Activated CD4-positive, alpha-beta T cell treated with anti-CD3 and anti-CD28 coated beads, Interleukin-10, Interleukin-2, amounts not matched to agents 100 ng/mL and 50 ng/mL, durations not matched to agents 16 hours and 8 hours (primary cell): ENCODE results near the gene TMC4.

Source experiments
- DNase-seq: peaks from one replicate; pipeline ENCODE4 v3.0.0-alpha.2; 2020

The TMC4 gene

DNA sequence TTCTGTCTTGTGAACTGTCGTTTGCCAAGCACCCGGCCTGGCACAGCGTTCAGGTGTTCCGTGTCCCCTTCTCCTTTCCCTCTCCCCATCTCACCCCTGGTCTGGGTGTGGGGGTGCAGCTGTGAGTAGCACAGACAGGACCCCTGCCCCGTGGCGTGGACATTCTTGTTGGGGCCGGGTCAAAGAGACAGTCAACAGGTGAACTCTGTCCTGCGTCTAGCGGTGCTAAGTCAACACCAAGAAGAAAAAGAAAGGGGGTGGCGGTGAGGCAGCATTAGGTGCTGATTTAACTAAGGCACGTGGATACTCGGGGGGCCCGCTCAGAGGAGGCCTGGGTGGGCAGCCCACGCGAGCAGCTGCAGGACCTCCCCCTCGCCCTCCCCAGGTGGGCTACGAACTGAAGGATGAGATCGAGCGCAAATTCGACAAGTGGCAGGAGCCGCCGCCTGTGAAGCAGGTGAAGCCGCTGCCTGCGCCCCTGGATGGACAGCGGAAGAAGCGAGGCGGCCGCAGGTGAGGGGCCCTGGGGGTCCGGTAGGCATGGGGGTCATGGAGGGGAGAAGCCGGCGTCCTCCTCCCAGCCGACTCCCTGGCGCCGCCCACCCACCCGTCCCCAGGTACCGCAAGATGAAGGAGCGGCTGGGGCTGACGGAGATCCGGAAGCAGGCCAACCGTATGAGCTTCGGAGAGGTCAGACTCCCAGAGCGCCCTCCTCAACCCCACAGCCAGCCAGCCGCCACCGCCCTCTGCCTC is 45.1 kb downstream of the TMC4 start:
- DNase-seq, result no peak

DNA sequence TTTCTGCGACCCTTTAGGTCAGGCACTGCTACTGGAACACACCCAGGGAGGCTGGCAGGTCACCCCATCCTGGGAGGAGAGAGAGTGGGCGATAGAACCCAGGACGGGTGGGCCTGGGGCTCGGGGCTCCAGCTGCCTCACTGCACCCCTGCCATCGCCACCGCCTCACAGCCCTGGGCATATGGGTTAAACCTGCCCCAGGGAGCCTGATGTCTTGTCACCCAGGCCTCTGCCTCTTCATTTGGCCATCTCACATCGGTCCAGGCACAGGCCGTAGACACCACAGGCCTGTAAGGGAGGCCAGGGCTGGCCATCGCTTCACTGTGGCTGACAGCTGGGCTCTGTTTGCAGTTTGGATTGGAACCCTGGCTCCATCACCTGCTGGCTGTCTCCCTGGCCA is 47.2 kb downstream of the TMC4 start:
- no peak for DNase-seq

DNA sequence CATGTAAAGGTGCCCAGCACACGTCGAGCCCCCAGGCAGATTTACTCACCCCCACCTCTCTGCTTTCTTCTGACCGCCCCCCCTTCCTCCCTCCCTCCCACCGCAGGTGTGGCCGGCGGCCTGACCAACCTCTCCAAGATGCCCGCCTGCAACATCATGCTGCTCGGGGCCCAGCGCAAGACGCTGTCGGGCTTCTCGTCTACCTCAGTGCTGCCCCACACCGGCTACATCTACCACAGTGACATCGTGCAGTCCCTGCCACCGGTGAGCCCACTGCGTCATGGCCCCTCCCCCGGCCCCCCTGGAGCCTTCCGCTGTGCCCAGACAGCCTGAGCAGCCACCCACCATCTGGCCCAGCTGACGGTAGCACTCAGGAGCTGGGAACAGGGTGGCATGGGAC is 48.6 kb downstream of the TMC4 start:
- no peak for DNase-seq

DNA sequence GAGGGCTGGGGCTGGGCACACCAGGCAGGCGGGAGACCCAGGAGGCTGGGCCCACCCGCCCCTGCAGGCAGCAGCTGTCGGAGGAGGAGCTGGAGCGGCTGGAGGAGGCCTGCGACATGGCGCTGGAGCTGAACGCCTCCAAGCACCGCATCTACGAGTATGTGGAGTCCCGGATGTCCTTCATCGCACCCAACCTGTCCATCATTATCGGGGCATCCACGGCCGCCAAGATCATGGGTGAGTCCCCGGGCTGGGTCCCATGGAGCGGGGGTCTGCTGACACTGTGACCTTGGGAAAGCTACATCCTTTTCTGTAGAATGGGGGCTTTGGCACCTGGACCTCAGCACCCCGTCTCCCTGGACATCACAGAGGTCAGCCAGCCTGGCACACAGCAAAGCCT is 49.3 kb downstream of the TMC4 start:
- DNase-seq, result no peak

DNA sequence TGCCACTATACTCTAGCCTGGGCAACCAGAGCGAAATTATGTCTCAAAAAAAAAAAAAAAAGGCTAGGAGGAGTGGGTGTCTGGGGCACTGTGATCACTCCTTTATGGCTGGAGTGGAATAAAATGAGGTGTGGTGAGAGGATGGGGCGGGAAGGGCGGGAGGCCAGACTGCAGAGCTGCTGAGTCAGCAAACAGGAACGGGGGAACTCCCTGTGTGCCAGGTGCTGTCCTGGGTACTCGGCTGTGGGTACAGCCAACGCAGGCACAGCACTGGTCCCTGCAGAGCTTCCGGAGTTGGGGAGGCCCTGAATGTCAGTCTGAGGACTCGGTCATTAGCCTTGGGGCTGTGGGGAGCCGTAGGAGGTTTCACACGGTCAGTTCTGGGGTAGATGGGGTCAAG is 51.7 kb downstream of the TMC4 start:
- no peak for DNase-seq

DNA sequence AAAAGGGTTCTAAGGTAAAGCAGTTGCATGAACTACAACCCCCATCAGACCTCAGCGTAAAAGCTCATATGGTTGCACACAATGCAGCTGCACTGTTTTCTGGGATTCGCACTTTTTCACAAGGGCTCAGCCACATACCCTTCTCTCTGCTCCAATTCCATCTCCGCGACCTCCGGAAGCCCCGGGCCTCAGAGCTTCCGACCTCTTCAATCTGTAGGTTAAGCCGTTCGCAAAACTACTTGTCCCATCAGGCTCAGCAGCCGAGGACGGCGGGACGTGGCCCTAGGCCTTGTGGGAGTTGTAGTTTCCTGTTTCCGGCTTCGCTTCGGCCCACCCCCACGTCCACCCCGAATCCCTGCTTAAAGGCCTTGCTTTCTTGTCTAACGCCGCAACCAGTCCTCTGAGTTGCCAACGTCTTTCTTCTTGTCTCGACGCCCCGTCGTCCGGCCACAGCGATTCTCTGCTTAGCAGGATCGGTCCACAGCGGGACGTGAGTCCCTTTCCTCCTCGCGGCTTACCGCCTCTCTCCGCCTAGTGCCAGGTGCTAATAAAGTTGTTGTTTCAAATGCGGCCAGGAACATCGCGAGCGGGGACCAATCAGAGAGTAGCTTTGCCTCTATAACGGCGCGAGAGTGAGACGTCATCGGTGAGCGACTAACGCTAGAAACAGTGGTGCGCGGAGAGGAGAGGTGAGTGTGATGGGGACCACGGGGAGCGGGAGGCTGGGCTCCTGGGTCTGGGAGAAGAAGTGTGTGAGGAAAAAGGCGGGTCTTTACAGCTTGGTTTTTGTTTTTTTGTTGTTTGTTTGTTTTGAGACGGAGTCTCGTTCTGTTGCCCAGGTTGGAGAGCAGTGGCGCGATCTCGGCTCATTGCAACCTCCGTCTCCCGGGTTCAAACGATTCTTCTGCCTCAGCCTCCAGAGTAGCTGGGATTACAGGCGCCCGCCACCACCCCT is 57.6 kb downstream of the TMC4 start, which contains the start of the genes PRPF31 and TFPT:
TSS of gene PRPF31 (plus strand) at position 646 of the 955 bp plus-strand sequence. CDS start 2,525 bp downstream, outside the sequence.
TSS of gene TFPT (minus strand) at position 549 of the 955 bp plus-strand sequence. CDS start at position 161, 388 bp downstream.
- DNase-seq, result peak; percentile 97

DNA sequence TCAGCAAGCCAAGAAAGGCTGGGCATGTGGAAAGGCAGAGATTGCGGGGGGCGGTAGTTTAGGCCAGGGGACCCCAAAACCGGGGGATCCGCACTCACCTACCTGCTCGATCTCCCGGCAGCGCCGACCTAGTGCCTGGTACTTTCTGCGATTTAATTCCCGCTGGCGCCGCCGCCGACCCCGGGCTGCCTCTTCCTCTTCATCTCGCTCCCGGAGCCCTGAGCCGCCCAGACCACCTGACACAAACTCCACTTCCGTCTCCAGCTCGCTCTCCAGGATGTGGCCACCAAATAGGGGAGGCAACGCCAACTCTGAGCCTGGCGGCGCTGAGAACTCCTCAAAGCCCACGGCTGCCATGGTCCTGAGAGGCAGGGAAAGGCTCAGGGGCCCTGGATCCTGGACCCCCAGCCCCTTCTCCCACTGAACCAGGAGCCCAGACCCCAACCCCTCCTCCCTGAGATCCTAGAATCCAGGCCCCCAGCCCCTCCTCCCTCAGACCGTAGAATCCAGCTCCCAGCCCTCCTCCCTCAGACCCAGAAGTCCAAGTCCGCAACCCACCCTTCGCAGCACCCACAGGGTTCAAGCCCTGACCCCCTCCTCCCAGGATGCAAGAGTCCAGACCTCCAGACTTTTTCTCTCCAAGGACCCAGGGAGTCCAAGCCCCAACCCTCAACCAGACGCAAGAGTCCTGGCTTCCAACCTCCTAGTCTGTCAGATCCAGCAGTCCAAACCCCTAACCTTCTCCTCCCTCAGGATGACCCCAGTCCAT is 58.4 kb downstream of the TMC4 start:
- DNase-seq, result peak; percentile 74
